NCI-H2029 (cell line): ENCODE results near the gene C19orf81.

ENCODE experiments used
- DNase-seq: peaks from one replicate; lab custom pipeline; 2025; lab: John Stamatoyannopoulos, UW

The C19orf81 gene

GRCh38 chr19:50659318-50660087, 10.3 kb downstream of the C19orf81 start:
- DNase-seq = no peak

GRCh38 chr19:50660088-50660366, 10.8 kb downstream of the C19orf81 start:
- no peak for DNase-seq

- DNase-seq = no peak
Observed at GRCh38 chr19:50661023-50661422, 11.8 kb downstream of the C19orf81 start.

- DNase-seq = no peak
Observed at GRCh38 chr19:50661766-50662650, 12.8 kb downstream of the C19orf81 start.

GRCh38 chr19:50662651-50663481, 13.6 kb downstream of the C19orf81 start:
- no peak for DNase-seq

GRCh38 chr19:50663482-50663790, 14.2 kb downstream of the C19orf81 start:
- no peak for DNase-seq

- DNase-seq = no peak
Observed at GRCh38 chr19:50664204-50664603, 15.0 kb downstream of the C19orf81 start.

GRCh38 chr19:50666346-50667176, 17.3 kb downstream of the C19orf81 start:
- no peak for DNase-seq

- DNase-seq = no peak
Observed at GRCh38 chr19:50667177-50667758, 18.0 kb downstream of the C19orf81 start.

GRCh38 chr19:50667759-50668231, 18.6 kb downstream of the C19orf81 start:
- no peak for DNase-seq

GRCh38 chr19:50668416-50668815, 19.2 kb downstream of the C19orf81 start:
- DNase-seq = no peak

- DNase-seq = no peak
Observed at GRCh38 chr19:50668879-50669278, 19.6 kb downstream of the C19orf81 start.

GRCh38 chr19:50669302-50670101, 20.3 kb downstream of the C19orf81 start:
- no peak for DNase-seq

- no peak for DNase-seq
Observed at GRCh38 chr19:50670102-50670380, 20.8 kb downstream of the C19orf81 start.

- DNase-seq = no peak
Observed at GRCh38 chr19:50673118-50673517, 23.9 kb downstream of the C19orf81 start.

- DNase-seq = no peak
Observed at GRCh38 chr19:50676625-50677197, 27.5 kb downstream of the C19orf81 start.

- no peak for DNase-seq
Observed at GRCh38 chr19:50677636-50678035, 28.4 kb downstream of the C19orf81 start.

GRCh38 chr19:50678323-50678722, 29.1 kb downstream of the C19orf81 start:
- no peak for DNase-seq

GRCh38 chr19:50679177-50680125, 30.2 kb downstream of the C19orf81 start:
- peak; percentile 30 for DNase-seq
